OCI-M2 (cell line): ENCODE data around the gene EHD2.
"Not testable (repeated sequence)": the region's sequence is repeated elsewhere in the genome, so short reads cannot be mapped to it uniquely, and the experiment has no call there.

Experiments
- DNase-seq: peaks from one replicate; lab custom pipeline; 2025; ENCODE audit not compliant: unreplicated experiment; lab: John Stamatoyannopoulos, UW

Gene EHD2, protein sequence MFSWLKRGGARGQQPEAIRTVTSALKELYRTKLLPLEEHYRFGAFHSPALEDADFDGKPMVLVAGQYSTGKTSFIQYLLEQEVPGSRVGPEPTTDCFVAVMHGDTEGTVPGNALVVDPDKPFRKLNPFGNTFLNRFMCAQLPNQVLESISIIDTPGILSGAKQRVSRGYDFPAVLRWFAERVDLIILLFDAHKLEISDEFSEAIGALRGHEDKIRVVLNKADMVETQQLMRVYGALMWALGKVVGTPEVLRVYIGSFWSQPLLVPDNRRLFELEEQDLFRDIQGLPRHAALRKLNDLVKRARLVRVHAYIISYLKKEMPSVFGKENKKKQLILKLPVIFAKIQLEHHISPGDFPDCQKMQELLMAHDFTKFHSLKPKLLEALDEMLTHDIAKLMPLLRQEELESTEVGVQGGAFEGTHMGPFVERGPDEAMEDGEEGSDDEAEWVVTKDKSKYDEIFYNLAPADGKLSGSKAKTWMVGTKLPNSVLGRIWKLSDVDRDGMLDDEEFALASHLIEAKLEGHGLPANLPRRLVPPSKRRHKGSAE

DNA sequence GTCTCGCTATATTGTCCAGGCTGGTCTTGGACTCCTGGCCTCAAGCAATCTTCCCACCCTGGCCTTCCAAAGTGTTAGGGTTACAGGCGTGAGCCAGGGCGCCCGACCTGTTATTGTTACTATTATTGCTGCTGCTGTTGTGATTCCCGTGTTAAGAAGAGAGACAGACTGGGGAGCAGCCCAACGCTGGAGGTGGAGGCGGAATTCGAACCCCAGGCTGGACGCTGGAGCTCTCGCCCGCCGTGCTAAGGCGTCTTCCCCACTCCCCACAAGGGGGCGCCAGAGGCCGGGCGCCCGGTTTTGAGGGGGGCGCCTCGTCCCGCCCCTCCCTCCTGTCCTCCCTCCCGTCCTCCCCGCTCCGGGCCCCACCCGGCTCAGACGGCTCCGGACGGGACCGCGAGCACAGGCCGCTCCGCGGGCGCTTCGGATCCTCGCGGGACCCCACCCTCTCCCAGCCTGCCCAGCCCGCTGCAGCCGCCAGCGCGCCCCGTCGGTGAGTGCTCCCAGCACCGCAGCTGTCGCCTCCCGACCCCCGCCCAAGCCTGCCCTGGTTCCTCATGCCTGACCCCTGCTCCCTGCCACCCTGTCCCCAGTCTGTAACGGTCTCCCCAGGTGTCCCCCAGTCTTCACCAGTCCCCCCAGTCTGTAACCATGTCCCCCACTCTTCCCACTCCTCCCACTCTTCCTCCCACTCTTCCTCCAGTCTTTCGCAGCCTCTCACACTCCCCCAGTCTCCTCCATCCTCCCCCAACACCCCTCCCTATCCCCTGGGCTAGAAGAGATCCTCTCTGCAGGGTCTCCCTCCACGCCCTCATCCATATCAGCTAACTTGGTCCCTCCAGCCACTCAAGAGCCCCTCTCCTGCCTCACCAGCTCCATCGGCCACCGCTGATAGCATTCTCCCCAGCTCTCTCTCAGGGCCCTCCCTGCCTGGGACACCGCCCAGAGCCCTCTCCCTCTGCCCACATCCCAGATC is at the start of gene EHD2:
Gene EHD2, plus strand, starts transcription at position 377 of the 976 bp plus-strand sequence. CDS start 3,191 bp downstream, outside the sequence.
- DNase-seq: no peak

- DNase-seq: no peak
Observed at GRCh38 chr19:47663435-47663910, 49.7 kb upstream of the EHD2 start.

DNA sequence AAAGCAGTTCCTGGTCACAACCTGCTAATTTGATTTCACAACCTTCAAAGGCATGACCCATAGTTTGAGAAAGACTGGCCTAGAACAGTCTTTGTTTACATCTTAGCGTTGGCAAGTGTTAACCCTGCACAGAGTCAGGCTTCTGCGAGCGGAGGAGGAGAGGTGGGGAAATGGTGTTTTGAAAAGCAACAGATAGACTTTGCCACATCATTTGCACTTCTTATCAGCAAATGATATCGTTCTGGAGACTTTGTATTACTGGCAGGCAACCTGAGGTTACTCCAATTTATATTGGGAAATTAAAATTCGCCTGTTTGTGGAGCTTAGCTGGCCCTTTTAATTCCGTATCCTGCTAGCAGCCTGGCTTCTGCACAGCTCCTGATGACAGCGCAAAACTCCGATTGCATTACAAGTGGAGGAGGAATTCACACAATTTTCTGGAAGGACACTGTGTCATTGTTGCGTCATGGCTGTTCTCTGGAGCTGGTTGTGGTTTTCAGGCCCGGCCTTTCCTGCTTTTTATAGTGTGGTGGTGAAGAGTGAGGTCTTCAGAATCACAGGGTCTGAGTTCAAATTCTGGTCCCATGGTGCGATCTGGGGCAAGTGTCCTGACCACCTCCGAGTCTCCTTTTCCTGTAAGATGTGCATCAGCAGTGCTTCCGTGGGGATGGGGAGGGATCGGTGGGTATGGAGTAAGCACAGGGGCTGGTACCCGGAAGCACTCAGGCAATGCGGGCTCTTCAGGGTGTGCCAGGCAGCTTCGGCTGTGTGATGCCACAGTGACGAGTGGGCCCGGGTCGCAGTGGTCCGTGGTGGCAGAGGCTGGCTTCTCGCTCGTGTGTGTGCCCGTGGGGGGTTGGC is 49.1 kb upstream of the EHD2 start:
- no peak for DNase-seq

DNA sequence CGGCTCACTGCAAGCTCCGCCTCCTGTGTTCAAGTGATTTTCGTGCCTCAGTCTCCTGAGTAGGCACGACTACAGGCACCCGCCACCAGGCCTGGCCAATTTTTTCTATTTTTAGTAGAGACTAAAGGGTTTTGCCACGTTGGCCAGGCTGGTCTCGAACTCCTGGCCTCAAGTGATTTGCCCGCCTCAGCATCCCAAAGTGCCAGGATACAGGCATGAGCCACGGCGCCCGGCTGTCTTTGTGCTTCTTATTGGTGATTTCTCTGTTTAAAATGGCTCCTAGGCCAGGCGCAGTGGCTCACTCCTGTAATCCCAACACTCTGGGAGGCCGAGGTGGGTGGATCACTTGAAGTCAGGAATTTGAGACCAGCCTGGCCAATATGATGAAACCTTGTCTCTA is 44.7 kb upstream of the EHD2 start:
- not testable (repeated sequence) for DNase-seq

GRCh38 chr19:47670736-47671135 is 42.5 kb upstream of the EHD2 start:
- DNase-seq: no peak

DNA sequence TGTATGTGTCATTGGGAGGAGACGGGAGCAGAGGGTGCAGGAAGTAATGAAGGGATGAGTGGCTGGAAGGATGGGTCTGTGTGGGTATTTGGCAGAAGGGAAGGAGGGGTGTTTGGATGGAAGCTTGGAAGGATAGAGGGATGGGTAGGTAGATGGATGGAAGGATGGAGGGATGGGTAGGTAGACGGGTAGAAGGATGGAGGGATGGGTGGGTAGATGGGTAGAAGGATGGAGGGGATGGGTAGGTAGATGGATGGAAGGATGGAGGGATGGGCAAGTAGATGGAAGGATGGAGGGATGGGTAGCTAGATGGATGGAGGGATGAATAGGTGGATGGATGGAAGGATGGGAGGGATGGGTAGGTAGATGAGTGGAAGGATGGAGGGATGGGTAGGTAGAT is 41.7 kb upstream of the EHD2 start:
- no peak for DNase-seq

- DNase-seq: no peak
Observed at GRCh38 chr19:47673426-47673825, 39.8 kb upstream of the EHD2 start.

GRCh38 chr19:47674548-47674947 is 38.7 kb upstream of the EHD2 start:
- no peak for DNase-seq

DNA sequence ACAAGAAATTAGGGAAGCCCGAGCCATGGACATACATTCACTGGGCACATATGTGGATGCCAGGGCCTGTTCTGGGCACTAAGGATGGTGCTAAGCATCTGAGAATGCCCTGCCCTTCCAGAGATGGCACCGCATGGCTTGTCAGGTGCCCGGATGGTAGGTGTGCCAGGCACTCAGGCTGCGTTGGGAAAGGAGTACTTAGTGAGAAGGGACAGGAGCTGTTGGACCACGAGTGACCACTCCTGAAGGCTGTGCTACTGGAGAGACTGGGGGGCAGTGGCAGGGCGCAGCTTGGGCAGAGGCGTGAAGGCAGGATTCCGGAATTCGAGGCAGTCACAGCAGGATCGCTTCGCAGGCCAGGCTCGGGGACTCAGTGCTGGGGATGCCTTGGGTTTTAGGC is 38.0 kb upstream of the EHD2 start:
- no peak for DNase-seq

DNA sequence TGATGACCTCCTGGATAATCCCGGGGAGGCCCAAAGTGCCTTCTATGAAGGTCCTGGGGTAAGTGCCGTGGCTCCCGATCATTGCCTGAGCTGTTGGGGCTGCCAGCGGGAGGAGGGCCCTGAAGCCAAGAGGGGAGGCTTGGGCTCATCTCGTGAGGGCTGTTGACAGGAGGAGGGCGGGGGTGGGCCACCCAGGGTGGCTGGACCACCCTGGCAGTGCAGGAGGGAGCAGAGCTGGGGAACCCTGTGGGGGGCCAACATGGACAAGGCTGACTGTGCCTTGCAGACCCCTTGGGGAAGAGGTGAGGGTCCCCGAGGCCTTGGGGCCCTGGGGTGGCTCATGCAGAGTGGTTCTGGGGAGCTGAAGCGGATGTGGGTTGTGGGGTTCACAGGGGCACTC is 37.4 kb upstream of the EHD2 start:
- no peak for DNase-seq

DNA sequence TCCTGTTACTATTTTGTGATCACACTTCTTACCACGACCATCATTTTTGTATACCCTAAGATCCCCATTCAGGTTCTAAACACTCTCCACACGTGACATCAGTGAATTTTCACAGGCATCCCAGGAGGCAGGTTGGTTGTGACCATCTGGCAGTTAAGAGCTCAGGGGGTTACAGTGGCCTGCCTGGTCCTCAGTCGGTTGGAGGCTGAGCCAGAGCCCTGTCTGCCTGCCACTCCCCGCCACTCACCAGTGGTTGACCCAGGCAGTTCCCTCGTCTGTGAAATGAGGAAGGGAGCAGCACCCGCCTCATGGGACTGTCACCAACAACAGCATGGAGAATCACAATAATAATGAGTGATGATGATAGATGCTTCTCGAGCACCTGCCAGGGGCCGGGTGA is 36.4 kb upstream of the EHD2 start:
- DNase-seq: no peak

DNA sequence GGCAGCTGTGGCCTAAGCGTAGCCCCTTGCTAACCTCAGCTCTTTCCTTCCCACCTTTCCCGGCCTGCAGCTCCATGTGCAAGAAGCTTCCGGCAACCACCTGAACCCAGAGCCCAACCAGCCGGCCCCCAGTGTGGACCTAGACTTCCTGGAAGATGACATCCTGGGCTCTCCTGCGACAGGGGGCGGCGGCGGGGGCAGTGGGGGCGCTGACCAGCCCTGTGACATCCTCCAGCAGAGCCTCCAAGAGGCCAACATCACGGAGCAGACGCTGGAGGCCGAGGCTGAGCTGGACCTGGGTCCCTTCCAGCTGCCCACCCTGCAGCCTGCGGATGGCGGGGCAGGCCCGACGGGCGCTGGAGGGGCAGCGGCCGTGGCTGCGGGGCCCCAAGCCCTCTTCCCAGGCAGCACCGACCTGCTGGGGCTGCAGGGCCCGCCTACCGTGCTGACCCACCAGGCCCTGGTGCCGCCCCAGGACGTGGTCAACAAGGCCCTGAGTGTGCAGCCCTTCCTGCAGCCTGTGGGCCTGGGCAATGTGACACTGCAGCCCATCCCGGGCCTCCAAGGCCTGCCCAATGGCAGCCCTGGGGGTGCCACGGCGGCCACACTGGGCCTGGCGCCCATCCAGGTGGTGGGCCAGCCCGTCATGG is 33.8 kb upstream of the EHD2 start:
- no peak for DNase-seq

DNA sequence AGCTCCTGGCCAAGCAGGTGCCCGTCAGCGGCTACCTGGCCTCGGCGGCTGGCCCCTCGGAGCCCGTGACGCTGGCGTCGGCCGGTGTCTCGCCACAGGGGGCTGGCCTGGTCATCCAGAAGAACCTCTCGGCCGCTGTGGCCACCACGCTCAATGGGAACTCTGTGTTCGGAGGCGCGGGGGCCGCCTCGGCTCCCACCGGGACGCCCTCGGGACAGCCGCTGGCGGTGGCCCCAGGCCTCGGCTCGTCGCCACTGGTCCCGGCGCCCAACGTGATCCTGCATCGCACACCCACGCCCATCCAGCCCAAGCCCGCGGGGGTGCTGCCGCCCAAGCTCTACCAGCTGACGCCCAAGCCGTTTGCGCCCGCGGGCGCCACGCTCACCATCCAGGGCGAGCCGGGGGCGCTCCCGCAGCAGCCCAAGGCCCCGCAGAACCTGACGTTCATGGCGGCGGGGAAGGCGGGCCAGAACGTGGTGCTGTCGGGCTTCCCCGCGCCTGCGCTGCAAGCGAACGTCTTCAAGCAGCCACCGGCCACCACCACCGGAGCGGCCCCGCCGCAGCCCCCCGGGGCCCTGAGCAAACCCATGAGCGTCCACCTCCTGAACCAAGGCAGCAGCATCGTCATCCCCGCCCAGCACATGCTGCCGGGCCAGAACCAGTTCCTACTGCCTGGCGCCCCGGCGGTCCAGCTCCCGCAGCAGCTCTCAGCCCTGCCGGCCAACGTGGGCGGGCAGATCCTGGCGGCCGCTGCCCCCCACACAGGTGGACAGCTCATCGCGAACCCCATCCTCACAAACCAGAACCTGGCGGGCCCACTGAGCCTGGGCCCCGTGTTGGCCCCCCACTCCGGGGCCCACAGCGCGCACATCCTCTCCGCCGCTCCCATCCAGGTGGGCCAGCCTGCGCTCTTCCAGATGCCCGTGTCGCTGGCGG is 33.0 kb upstream of the EHD2 start:
- DNase-seq: no peak

DNA sequence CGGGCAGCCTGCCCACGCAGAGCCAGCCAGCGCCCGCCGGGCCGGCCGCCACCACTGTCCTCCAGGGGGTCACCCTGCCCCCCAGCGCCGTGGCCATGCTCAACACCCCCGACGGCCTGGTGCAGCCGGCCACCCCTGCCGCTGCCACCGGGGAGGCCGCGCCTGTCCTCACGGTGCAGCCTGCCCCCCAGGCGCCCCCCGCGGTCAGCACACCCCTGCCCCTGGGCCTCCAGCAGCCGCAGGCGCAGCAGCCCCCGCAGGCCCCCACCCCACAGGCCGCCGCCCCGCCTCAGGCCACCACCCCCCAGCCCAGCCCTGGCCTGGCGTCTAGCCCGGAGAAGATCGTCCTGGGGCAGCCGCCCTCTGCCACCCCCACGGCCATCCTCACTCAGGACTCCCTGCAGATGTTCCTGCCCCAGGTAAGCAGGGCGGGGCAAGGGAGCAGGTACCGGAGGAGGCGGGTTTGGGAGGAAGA is 32.3 kb upstream of the EHD2 start:
- no peak for DNase-seq

DNA sequence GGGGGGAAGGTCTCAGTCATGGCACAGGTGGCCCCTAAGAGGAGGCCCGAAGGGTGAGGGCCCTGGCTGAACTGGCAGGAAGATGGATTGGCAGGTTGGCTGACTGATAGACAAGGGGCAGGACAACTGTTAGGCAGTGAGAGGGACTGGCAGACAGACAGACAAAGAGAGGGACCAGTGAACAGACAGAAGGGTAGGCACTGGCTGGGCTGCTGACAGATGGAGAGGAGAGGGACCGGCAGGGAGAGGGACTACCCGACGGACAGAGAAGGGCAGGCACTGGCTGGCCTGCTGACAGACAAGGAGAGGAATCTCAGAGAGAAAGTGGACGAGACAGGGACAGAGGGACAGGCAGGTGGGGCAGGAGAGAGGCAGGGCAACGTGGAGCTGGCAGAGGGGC is 31.8 kb upstream of the EHD2 start:
- DNase-seq: no peak

DNA sequence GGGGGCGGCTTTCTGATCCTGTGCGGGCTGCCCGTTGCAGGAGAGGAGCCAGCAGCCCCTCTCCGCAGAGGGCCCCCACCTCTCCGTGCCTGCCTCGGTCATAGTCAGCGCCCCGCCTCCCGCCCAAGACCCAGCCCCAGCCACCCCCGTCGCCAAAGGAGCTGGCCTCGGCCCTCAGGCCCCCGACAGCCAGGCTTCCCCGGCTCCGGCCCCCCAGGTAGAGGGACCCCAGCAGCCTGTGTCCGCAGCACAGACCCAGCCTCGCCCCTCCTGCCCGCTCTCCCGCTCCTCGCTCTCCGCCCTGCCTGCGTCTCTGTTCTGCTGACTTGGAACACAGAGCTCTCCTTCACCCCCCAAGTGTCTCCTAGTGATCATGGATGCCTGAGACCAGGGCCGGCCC is 31.3 kb upstream of the EHD2 start:
- no peak for DNase-seq

GRCh38 chr19:47682939-47683338 is 30.3 kb upstream of the EHD2 start:
- no peak for DNase-seq

GRCh38 chr19:47686679-47687450 is 26.4 kb upstream of the EHD2 start:
- DNase-seq: no peak
